Measurements from ENCODE around the gene POLR2C.
"Not testable (repeated sequence)": the region's sequence is repeated elsewhere in the genome, so short reads cannot be mapped to it uniquely, and the experiment has no call there.

The POLR2C gene

DNA sequence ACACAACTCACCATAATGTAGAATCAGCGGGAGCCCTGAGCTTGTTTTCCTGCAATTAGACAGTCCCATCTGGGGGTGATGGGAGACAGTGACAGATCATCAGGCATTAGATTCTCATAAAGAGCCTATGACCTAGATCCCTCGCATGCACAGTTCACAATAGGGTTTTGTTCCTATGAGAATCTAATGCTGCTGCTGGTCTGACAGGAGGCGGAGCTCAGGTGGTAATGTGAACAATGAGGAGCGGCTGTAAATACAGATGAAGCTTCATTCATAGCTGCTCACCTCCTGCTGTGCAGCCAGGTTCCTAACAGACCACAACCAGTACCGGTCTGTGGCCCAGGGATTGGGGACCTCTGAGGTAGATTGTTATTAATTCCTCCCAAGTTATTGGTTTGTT is 26.8 kb downstream of the POLR2C start:
- DNase-seq (ENCODE audit: low spot score in 2 of 2) = no peak
- peaks cover 7% of the 10 kb centered on the region; the same call in 1 of the 2 replicates for H3K4me1 ChIP-seq
- no peak overlapping the region for H3K4me3 ChIP-seq
- H3K36me3 ChIP-seq (replicated peaks) = no peaks in the 10 kb centered on the region
- peaks cover 4% of the 10 kb centered on the region; the same call in 1 of the 2 replicates for H3K27me3 ChIP-seq (ENCODE audit: low read depth)
- peaks cover 4% of the 10 kb centered on the region; the same call in 1 of the 2 replicates for H3K9me3 ChIP-seq
- in situ Hi-C loops (cut with MboI; ENCODE audit: low sequenced_read_pairs) = no loop called here

DNA sequence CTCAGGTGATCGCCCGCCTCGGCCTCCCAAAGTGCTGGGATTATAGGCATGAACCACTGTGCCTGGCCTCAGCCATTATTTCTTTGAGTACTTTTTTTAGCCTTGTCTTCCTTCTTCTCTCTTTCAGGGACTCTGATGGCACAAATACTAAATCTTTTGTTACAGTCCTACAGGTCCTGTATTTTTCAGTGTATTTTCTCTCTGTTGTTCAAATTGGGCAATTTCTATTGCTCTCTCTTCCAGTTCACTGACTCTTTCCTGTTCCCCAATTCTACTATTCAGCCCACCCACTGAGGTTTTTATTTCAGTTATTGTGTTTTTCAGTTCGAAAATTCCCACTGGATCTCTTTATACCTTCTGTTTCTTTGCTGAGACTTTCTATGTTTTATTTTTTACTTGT is 31.3 kb downstream of the POLR2C start:
- H3K9me3 ChIP-seq = peaks cover 1% of the 10 kb centered on the region; the same call in 1 of the 2 replicates
- no peaks in the 10 kb centered on the region for H3K36me3 ChIP-seq (replicated peaks)
- H3K27me3 ChIP-seq (ENCODE audit: low read depth) = peaks cover 4% of the 10 kb centered on the region; the same call in 1 of the 2 replicates
- in situ Hi-C loops (cut with MboI; ENCODE audit: low sequenced_read_pairs) = no loop called here
- no peak for DNase-seq (ENCODE audit: low spot score in 2 of 2)
- no peak overlapping the region for H3K4me3 ChIP-seq
- H3K4me1 ChIP-seq = no peaks in the 10 kb centered on the region

DNA sequence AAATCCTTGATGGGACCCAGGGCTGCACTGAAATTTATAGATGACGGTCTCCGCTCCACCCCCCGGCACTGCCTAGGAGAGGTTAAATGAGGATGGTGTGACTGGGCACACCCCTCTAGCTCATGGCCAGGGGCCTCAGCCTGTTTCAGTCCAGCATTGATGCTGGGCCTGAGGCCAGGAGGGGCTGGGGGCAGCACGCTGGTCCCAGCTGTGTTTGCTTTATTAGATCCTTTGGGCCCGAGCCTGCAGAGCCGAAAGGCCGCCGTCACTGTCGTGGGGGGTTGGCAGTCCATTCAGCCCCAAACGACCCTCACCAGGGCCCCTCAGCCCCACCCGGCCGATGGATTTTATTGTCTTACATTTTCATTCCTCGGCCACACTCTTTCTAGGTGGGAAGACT is 34.6 kb downstream of the POLR2C start:
- H3K4me3 ChIP-seq = no peak overlapping the region
- H3K4me1 ChIP-seq = no peaks in the 10 kb centered on the region
- in situ Hi-C loops (cut with MboI; ENCODE audit: low sequenced_read_pairs) = no loop called here
- H3K36me3 ChIP-seq (replicated peaks) = no peaks in the 10 kb centered on the region
- H3K9me3 ChIP-seq = no peaks in the 10 kb centered on the region
- no peak for DNase-seq (ENCODE audit: low spot score in 2 of 2)
- H3K27me3 ChIP-seq (ENCODE audit: low read depth) = no peaks in the 10 kb centered on the region

DNA sequence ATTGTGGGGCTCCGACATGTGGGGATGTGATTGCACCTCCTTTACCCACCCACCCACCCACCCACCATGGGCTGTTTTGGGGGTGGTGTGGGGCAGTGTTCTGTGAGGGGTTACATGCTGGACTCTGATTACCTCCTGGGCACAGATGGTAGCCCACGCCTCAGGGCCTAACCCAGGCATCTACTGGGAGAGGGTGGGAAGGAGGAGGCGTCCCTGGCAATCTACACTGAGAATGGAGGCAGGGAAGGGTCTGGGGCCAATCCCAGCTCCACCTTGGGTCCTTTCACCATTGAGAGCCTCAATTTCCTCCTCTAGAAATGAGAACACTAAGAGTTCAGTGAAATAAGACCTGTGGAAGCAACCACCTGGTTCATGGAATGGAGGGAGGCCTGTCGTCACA is 35.6 kb downstream of the POLR2C start:
- H3K27me3 ChIP-seq (ENCODE audit: low read depth) = no peaks in the 10 kb centered on the region
- H3K4me1 ChIP-seq = no peaks in the 10 kb centered on the region
- no peaks in the 10 kb centered on the region for H3K36me3 ChIP-seq (replicated peaks)
- H3K4me3 ChIP-seq = no peak overlapping the region
- in situ Hi-C loops (cut with MboI; ENCODE audit: low sequenced_read_pairs) = no loop called here
- no peaks in the 10 kb centered on the region for H3K9me3 ChIP-seq
- no peak for DNase-seq (ENCODE audit: low spot score in 2 of 2)

DNA sequence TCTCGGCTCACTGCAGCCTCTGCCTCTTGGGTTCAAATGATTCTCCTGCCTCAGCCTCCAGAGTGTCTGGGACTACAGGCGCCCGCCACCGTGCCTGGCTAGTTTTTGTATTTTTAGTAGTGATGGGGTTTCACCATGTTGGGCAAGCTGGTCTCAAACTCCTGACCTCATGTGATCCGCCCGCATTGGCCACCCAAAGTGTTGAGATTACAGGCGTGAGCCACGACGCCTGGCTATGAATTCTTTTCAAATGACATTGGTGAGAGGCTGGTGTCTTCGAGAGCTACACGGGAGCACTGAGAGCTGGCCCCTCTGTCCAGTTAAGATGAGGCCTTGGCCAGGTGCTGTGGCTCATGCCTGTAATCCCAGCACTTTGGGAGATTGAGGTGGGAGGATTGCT is 37.5 kb downstream of the POLR2C start:
- H3K9me3 ChIP-seq; H3K36me3 ChIP-seq (replicated peaks); DNase-seq (ENCODE audit: low spot score in 2 of 2); H3K27me3 ChIP-seq (ENCODE audit: low read depth); H3K4me3 ChIP-seq; H3K4me1 ChIP-seq; in situ Hi-C loops (cut with MboI; ENCODE audit: low sequenced_read_pairs): not testable (repeated sequence)

DNA sequence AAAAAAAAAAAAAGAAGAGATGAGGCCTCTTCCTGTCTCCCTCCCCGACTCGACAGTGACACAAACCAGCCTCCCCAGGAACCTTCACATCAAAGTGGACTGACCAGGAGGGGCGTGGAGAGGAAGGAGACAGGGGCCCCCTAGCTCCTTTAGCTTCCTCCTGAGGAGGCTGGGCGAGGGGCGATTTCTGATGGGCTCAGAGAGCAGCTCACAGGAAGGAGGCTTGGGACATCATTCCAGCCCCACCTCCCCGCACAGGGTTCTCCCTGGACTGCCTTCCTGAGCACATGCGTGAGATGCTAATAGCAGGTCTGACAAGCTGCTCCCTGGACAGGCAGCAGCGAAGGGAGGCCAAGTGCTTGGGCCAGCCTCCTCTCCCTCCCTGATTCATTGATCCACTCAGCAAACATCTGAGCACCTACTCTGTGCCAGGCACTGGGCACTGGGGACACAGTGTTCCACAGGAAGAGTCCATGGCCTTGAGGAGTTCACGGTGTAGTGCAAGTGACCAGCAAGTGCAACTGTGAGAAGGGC is 38.2 kb downstream of the POLR2C start:
- in situ Hi-C loops (cut with MboI; ENCODE audit: low sequenced_read_pairs) = no loop called here
- H3K27me3 ChIP-seq (ENCODE audit: low read depth) = no peaks in the 10 kb centered on the region
- DNase-seq (ENCODE audit: low spot score in 2 of 2) = no peak
- no peak overlapping the region for H3K4me3 ChIP-seq
- no peaks in the 10 kb centered on the region for H3K36me3 ChIP-seq (replicated peaks)
- H3K4me1 ChIP-seq = no peaks in the 10 kb centered on the region
- no peaks in the 10 kb centered on the region for H3K9me3 ChIP-seq

DNA sequence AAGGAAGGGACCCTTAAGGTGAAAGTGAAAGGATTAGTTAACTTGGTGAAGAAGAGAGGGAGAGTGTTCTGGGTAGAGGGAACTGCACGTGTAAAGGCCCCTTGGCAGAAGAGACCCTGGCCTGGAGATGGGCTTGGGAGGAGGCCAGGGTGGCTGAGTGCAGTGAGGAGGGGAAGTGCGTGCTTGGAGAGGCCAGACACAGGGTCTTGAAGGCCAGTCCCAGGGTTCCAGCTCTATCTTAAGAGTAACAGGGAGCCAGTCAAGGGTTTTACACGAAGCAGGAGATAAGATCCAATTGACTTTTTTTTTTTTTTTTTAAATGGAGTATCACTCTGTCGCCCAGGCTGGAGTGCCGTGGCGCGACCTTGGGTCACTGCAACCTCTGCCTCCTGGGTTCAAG is 39.0 kb downstream of the POLR2C start:
- Histone ChIP-seq H3K9me3 (no peaks in the 10 kb centered on the region), H3K4me1 (no peaks in the 10 kb centered on the region), H3K4me3 (no peak overlapping the region), H3K27me3 (ENCODE audit: low read depth) (no peaks in the 10 kb centered on the region), H3K36me3 (replicated peaks) (no peaks in the 10 kb centered on the region)
- no peak for DNase-seq (ENCODE audit: low spot score in 2 of 2)
- in situ Hi-C loops (cut with MboI; ENCODE audit: low sequenced_read_pairs) = no loop called here

DNA sequence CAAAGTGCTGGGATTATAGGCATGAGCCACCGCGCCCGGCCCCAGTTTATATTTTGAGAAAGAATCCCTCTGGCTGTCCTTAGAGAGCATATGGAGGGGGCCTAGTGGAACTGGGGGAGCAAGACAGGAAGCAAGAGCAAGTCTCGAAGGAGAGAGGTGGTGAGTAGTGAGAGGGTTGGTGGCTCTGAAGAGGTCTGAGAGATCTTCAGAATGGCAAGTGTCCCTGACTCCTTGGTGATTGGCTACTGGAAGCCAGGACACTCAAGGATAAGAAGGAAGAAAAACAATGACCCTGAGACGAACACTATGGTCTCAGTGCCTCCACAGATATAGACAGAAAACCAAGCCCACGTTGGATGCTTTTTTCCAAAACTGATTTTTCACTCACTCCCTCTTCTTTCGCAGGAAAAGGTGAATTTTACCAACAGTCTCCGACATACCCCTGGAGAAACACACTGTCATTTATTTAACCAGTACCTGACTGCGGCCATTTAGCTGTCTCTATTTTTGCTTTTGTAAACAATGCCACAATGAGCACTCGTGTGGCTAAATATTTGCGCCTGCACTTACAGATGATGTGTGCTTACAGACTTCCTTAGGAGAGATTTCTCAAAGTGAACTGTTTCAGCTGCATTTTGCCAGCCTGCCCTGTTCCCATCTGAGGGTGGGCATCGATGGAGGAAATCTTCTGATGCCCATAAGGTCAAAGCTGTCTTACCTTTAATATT is 39.7 kb downstream of the POLR2C start:
- H3K27me3 ChIP-seq (ENCODE audit: low read depth) = no peaks in the 10 kb centered on the region
- no peak for DNase-seq (ENCODE audit: low spot score in 2 of 2)
- H3K36me3 ChIP-seq (replicated peaks) = no peaks in the 10 kb centered on the region
- in situ Hi-C loops (cut with MboI; ENCODE audit: low sequenced_read_pairs) = no loop called here
- no peaks in the 10 kb centered on the region for H3K9me3 ChIP-seq
- no peaks in the 10 kb centered on the region for H3K4me1 ChIP-seq
- H3K4me3 ChIP-seq = no peak overlapping the region

DNA sequence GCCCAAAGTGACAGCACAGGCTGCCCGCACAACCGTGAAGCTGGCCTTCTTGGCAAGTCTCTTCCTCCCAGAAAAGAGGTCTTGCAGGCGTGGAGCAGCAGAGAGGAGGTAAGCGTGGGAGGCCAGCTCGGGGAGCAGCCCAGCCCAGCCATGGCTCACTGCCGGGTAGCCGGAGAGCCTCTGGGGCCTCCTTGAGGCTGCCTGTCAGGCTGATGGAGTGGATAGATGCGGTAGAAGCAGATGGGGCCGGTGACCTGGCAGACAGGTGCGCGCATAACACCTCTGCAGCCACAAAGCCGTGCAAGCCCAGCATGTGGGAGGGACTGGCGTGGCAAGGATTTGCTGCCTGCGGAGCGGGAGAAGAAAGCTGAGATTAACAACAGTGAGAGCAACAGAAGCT is 40.9 kb downstream of the POLR2C start:
- in situ Hi-C loops (cut with MboI; ENCODE audit: low sequenced_read_pairs) = no loop called here
- H3K4me3 ChIP-seq = no peak overlapping the region
- H3K9me3 ChIP-seq = no peaks in the 10 kb centered on the region
- no peak for DNase-seq (ENCODE audit: low spot score in 2 of 2)
- H3K4me1 ChIP-seq = no peaks in the 10 kb centered on the region
- H3K36me3 ChIP-seq (replicated peaks) = no peaks in the 10 kb centered on the region
- no peaks in the 10 kb centered on the region for H3K27me3 ChIP-seq (ENCODE audit: low read depth)

DNA sequence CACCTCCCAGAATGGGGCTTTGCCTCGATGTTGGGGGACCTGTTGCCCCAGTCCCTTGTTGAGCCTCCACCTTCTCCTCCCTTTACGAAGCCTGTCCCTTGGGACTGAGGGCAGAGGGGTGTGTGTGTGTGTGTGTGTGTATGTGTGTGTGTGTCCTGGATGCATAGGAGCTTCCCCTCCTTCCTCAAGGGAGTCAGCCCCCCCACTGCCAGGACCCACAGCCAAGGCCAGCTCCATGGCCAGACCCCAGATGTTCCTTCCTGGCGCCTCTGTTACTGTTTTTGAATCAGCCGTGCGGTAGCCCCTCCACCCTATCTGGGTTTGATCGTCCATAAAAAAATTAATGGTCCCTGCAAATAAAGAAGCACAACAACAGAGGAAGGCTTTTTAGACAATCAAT is 41.5 kb downstream of the POLR2C start:
- H3K27me3 ChIP-seq (ENCODE audit: low read depth) = no peaks in the 10 kb centered on the region

DNA sequence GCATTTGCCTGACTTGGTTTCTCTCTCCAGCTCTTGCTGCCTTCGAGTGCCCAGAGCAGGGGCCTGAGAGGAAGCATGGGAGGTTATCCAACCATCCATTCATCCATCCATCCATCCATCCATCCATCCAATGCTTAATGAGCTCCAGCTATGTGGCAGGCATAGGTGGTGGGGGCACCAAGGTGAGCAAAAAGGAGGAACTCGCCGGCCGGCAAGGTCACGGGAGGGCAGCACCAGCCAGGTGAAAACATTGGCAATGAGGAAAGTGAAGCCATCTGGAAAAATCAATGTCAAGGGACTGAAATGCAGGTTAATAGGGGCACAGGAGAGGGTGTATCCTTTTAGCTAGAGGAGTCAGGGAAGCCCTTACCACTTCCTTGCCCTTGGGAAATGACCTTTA is 42.0 kb downstream of the POLR2C start:
- DNase-seq (ENCODE audit: low spot score in 2 of 2) = no peak
- in situ Hi-C loops (cut with MboI; ENCODE audit: low sequenced_read_pairs) = no loop called here
- Histone ChIP-seq H3K27me3 (ENCODE audit: low read depth) (no peaks in the 10 kb centered on the region), H3K4me1 (no peaks in the 10 kb centered on the region), H3K4me3 (no peak overlapping the region), H3K9me3 (no peaks in the 10 kb centered on the region), H3K36me3 (replicated peaks) (no peaks in the 10 kb centered on the region)

More for the DNA sequence above, 41.5 kb downstream of the POLR2C start:
- H3K4me1 ChIP-seq = no peaks in the 10 kb centered on the region
- DNase-seq (ENCODE audit: low spot score in 2 of 2) = no peak
- in situ Hi-C loops (cut with MboI; ENCODE audit: low sequenced_read_pairs) = no loop called here
- no peaks in the 10 kb centered on the region for H3K36me3 ChIP-seq (replicated peaks)
- H3K4me3 ChIP-seq = no peak overlapping the region
- H3K9me3 ChIP-seq = no peaks in the 10 kb centered on the region

DNA sequence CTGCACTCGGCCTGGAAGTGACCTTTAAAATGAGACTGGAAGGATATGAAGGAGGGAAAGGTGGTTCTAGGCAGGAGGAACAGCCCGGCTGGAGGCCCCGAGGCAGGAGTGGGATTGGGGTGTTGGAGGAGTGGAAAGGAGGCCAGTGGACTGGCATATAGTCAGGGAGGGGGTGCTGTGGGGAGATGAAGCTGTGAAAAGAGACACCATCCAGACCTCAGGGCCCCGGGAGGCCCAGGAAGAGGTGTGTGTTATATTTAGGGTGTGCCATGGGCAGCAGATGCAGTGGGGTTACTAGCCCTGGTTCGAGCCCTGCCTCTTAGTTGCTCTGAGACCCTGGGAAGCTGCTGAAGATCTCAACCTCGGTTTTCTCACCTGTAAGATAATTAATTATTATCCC is 42.7 kb downstream of the POLR2C start:
- in situ Hi-C loops (cut with MboI; ENCODE audit: low sequenced_read_pairs) = no loop called here
- no peak for DNase-seq (ENCODE audit: low spot score in 2 of 2)

DNA sequence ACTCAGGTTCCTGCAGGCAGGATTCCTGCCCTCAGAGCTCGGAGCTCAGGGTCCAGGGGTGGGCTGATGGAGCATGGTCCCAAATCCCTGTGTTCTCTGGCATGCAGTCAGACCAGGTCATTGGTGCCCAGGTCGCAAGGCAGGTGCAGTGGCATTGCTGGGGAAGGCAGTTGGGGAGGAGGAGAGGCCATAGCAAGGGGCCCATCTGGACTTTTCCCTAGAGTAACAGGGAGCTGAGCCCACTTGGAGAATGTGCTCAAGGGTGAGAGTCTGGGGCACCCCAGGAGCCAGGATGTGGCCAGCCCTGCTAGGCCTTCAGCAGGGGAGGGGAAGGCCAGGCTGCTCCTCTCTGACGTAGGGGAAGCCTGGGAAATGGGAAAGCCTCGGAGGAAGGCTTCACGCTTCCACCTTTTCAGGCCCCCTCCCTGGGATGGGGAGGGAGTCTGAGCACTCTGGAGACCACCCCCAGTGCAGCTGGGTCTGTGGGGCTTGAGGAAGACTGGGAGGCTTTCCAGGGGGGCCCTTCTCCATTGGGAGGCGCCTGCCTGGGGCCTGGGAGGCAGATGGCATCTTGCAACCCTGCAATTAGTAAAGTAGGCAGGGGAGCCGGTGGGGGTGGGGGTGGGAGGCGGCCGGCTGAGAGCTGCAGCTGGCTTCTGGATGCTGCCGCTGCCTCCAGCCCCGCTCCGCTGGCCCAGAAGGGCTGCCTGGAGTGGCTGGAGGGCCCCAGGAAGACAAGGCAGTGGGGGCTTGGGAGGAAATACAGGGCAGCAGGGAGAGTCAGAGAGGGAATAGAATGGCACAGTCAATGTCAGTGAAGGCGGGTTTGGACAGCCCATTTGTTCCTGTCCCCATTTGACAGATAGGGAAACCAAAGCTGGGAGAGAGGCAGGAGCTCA is 44.9 kb downstream of the POLR2C start:
- DNase-seq (ENCODE audit: low spot score in 2 of 2) = no peak
- no peak overlapping the region for H3K4me3 ChIP-seq
- no peaks in the 10 kb centered on the region for H3K36me3 ChIP-seq (replicated peaks)
- H3K9me3 ChIP-seq = no peaks in the 10 kb centered on the region
- in situ Hi-C loops (cut with MboI; ENCODE audit: low sequenced_read_pairs) = no loop called here
- H3K27me3 ChIP-seq (ENCODE audit: low read depth) = no peaks in the 10 kb centered on the region
- no peaks in the 10 kb centered on the region for H3K4me1 ChIP-seq

More for the DNA sequence above, 42.7 kb downstream of the POLR2C start:
- Histone ChIP-seq H3K9me3 (no peaks in the 10 kb centered on the region), H3K36me3 (replicated peaks) (no peaks in the 10 kb centered on the region), H3K27me3 (ENCODE audit: low read depth) (no peaks in the 10 kb centered on the region), H3K4me1 (no peaks in the 10 kb centered on the region), H3K4me3 (no peak overlapping the region)

DNA sequence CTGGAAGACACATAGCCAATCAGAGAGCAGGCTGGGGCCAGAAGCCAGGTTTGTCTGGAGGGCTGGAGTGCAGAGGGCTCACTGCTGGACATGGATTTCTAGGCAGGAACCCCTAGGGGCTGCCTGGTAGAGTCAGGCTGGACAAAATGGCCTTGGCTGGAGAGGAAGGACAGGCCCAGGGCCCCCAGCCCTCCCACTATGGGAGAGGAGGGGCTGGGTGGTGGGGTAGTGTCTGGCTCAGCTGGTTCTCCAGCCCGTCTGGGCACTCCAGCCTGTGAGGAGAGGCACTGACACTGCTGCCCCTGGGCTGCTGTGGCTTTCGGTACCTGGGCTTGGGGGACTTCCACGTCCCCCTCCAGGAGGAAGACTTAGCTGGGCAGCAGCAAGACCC is 45.6 kb downstream of the POLR2C start:
- Histone ChIP-seq H3K27me3 (ENCODE audit: low read depth) (no peaks in the 10 kb centered on the region), H3K4me1 (peaks cover 2% of the 10 kb centered on the region; the same call in 1 of the 2 replicates), H3K36me3 (replicated peaks) (no peaks in the 10 kb centered on the region), H3K9me3 (no peaks in the 10 kb centered on the region), H3K4me3 (no peak overlapping the region)
- in situ Hi-C loops (cut with MboI; ENCODE audit: low sequenced_read_pairs) = no loop called here
- no peak for DNase-seq (ENCODE audit: low spot score in 2 of 2)
